ENCODE results near the gene ZNF12.

Gene ZNF12

DNA sequence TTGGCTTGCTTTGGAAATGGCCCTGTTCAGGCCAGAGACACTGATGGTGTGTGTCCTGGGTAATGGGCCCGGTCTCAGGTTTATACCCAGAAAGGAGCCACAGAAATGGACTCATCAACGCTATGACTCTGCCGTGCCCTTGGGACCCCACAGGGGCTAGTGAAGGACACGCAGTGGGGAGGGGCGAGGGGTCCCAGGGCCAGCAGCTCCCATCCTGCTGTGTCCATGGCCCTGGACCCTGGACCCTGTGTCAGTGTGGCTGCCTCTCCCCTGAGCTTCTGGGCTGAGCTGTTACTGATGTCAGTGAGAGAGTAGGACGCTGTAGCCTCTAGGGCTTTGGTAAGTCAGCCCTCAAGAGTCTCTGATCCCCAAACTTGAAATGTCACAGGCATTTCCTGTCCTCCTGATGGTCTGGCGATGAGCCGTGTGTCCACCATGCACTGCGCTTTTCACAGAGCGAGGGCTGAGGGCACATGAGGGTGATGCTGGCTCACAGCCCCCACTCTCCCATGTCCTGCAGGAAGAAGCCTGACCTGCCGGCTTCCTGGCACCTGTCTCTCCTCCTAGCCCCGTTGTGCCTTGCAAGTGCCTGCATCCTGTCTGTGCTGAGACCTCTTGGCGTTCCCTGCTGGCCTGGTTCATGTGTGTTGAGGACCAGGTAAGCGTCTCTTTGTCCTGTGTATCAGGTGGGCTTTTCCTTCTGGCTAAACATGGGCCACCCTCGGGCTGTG lies 65.3 kb downstream of the ZNF12 start:
- TF ChIP-seq, protein P1, sequence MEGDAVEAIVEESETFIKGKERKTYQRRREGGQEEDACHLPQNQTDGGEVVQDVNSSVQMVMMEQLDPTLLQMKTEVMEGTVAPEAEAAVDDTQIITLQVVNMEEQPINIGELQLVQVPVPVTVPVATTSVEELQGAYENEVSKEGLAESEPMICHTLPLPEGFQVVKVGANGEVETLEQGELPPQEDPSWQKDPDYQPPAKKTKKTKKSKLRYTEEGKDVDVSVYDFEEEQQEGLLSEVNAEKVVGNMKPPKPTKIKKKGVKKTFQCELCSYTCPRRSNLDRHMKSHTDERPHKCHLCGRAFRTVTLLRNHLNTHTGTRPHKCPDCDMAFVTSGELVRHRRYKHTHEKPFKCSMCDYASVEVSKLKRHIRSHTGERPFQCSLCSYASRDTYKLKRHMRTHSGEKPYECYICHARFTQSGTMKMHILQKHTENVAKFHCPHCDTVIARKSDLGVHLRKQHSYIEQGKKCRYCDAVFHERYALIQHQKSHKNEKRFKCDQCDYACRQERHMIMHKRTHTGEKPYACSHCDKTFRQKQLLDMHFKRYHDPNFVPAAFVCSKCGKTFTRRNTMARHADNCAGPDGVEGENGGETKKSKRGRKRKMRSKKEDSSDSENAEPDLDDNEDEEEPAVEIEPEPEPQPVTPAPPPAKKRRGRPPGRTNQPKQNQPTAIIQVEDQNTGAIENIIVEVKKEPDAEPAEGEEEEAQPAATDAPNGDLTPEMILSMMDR (conservative IDR thresholded peaks at IDR 0.05; ENCODE audit: low read depth), result no peak
- H3K27ac ChIP-seq, result peak overlapping the region; percentile 17; the same call in 1 of the 2 replicates
- ChIA-PET CTCF (interaction anchor here (0.5 kb wide), 1 partner anchor 26 kb away, joined by 3 read pairs; the partner anchor contains the start of gene ZNF853), POLR2A (ENCODE audit: low non-redundant PET) (no interaction called here)
- DNase-seq (ENCODE audit: low spot score), result no peak

DNA sequence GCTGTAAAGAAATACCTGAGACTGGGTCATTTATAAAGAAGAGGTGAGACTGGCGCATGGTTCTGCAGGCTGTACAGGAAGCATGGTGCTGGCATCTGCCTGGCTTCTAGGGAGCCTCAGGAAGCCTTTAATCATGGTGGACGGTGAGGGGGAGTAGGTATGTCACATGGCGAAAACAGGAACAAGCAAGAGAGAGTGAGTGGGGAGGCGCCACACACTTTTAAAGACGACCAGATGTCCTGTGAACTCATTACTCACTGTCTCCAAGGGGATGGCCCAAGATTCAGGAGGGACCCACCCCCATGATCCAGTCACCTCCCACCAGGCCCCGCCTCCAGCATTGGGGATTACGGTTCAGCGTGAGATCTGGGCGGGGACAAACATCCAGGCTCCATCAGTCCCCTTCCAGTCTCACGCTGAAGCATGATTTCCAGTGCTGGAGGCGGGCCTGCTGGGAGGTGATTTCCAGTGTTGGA lies 66.5 kb downstream of the ZNF12 start:
- TF ChIP-seq, protein P1 (conservative IDR thresholded peaks at IDR 0.05; ENCODE audit: low read depth), result no peak
- POLR2A ChIA-PET (ENCODE audit: low non-redundant PET), result interaction anchor here (0.5 kb wide), 1 partner anchor 32 kb away, joined by 3 read pairs; no protein-coding TSS in a partner anchor
- DNase-seq (ENCODE audit: low spot score), result no peak
- peak overlapping the region; percentile 17 for H3K27ac ChIP-seq
- CTCF ChIA-PET, result no interaction called here

DNA sequence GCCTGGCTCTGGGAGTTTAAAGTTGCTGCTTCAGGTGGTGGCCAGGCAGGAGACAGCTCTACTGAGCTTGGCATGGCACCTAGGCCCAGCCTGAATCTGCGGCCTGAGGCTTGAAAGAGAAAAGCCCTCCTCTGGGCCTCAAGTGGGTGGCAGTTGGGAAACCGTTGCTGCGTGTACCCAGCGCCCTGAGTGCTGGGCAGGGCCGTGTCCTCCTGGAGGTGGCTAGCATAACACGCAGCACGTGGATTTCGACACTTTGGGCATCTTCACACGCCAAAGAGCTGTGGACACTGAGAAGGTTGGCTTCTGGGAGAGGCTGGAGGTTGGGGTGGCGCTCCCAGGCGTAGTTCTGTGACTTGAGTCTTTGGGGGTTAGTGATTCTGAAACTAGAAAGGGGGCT lies 67.1 kb downstream of the ZNF12 start:
- POLR2A ChIA-PET (ENCODE audit: low non-redundant PET), result interaction anchor here (0.6 kb wide), 1 partner anchor 123 kb away, joined by 3 read pairs; no protein-coding TSS in a partner anchor
- TF ChIP-seq, protein P1 (conservative IDR thresholded peaks at IDR 0.05; ENCODE audit: low read depth), result no peak
- DNase-seq (ENCODE audit: low spot score), result no peak
- H3K27ac ChIP-seq, result peak overlapping the region; percentile 17
- CTCF ChIA-PET, result interaction anchor here (0.6 kb wide), 1 partner anchor 13 kb away, joined by 3 read pairs; no protein-coding TSS in a partner anchor

DNA sequence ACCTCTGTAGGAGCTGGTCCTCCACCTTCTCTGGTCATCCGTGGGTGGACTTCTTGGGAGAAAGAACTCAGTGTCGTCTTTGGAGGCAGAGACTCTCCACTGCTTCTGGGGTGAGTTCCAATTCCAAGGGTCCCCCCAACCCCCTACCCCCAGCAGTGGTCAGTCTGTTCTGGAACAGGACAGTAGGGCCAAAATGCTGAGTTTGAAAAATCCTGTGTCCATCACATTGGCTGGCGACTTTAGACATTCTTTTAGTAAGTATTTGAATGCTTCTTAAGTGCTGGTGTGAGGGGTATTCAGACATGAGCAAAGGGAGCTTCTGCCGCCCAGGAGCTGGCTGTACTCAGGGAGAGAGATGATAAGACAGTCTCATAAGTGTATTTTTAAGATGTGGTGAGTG lies 67.7 kb downstream of the ZNF12 start:
- no peak for DNase-seq (ENCODE audit: low spot score)
- peak overlapping the region; percentile 74 for H3K27ac ChIP-seq
- ChIA-PET CTCF (interaction anchor here (0.6 kb wide), 1 partner anchor 14 kb away, joined by 3 read pairs; no protein-coding TSS in a partner anchor), POLR2A (ENCODE audit: low non-redundant PET) (interaction anchor here (0.6 to 0.9 kb wide), 2 partner anchors 122 to 185 kb away, joined by 3 read pairs; no protein-coding TSS in a partner anchor)
- TF ChIP-seq, protein P1 (conservative IDR thresholded peaks at IDR 0.05; ENCODE audit: low read depth), result no peak

All from RWPE1 (cell line).